Breast epithelium (tissue), 3 donors: ENCODE data around the gene VIL1.

Experiments
- CTCF ChIP-seq, 3 donors: fragments of 450-650 bp; IDR thresholded peaks; one replicate each; pipeline ENCODE4 v1.5.1; 2016 to 2017; ENCODE audit warnings: antibody characterized with exemption in 3 of 3, mild to moderate bottlenecking in 3 of 3, moderate library complexity in 3 of 3
- POLR2A ChIP-seq: fragments of 450-650 bp; IDR thresholded peaks from one replicate; pipeline ENCODE4 v1.6.1; 2016; ENCODE audit warnings: antibody characterized with exemption, mild to moderate bottlenecking, moderate library complexity
- POLR2AphosphoS5 ChIP-seq, 3 donors: sonication (generic); formaldehyde crosslinking; IDR thresholded peaks; one replicate each; pipeline ENCODE4 v1.6.1; 2017; ENCODE audit warnings: antibody characterized with exemption in 3 of 3

- TF ChIP-seq CTCF (IDR thresholded peaks at IDR 0.05) (no peak), POLR2A (no peak), POLR2AphosphoS5 (IDR thresholded peaks at IDR 0.05) (no peak)
Observed at GRCh38 chr2:218444692-218445357, 25.9 kb downstream of the VIL1 start.
